Measurements from ENCODE around the gene PRKN.

GRCh38 chr6:162388383-162388777, 339.2 kb downstream of the PRKN start:
- TF ChIP-seq, protein P1, sequence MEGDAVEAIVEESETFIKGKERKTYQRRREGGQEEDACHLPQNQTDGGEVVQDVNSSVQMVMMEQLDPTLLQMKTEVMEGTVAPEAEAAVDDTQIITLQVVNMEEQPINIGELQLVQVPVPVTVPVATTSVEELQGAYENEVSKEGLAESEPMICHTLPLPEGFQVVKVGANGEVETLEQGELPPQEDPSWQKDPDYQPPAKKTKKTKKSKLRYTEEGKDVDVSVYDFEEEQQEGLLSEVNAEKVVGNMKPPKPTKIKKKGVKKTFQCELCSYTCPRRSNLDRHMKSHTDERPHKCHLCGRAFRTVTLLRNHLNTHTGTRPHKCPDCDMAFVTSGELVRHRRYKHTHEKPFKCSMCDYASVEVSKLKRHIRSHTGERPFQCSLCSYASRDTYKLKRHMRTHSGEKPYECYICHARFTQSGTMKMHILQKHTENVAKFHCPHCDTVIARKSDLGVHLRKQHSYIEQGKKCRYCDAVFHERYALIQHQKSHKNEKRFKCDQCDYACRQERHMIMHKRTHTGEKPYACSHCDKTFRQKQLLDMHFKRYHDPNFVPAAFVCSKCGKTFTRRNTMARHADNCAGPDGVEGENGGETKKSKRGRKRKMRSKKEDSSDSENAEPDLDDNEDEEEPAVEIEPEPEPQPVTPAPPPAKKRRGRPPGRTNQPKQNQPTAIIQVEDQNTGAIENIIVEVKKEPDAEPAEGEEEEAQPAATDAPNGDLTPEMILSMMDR (conservative IDR thresholded peaks at IDR 0.05): no peak
- TF ChIP-seq ZFX (IDR thresholded peaks at IDR 0.05): no peak

All from C4-2B (cell line).